Measurements from ENCODE around the gene TMEM178B.

DNA sequence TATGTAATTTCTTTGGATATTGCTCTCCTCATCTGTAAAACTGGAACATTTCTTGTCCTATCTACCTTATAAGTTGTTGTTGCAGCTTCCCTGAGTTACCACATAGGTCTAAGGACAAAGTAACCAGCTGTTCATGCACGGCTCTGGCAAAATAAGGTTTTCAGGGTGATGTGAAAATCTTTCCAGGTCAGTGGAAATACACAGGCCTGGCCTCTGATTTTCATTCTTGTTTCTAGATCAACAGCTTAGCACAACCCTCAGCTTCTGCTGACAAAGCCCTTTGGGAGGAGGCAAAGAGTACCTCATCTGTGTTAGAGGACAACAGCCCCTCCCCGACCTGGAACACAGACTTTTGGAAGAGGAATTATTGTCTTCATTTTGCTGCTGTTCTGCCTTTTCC, 359.8 kb downstream of the TMEM178B start:
- TF ChIP-seq, protein P1, sequence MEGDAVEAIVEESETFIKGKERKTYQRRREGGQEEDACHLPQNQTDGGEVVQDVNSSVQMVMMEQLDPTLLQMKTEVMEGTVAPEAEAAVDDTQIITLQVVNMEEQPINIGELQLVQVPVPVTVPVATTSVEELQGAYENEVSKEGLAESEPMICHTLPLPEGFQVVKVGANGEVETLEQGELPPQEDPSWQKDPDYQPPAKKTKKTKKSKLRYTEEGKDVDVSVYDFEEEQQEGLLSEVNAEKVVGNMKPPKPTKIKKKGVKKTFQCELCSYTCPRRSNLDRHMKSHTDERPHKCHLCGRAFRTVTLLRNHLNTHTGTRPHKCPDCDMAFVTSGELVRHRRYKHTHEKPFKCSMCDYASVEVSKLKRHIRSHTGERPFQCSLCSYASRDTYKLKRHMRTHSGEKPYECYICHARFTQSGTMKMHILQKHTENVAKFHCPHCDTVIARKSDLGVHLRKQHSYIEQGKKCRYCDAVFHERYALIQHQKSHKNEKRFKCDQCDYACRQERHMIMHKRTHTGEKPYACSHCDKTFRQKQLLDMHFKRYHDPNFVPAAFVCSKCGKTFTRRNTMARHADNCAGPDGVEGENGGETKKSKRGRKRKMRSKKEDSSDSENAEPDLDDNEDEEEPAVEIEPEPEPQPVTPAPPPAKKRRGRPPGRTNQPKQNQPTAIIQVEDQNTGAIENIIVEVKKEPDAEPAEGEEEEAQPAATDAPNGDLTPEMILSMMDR (tag by site-specific recombination; IDR thresholded peaks at IDR 0.05), result no peak
- no peak for TF ChIP-seq ZNF449 (tag by site-specific recombination; IDR thresholded peaks at IDR 0.05)
- TF ChIP-seq SP3 (tag by site-specific recombination; IDR thresholded peaks at IDR 0.05), result no peak
- TF ChIP-seq ZNF623 (tag by site-specific recombination; IDR thresholded peaks at IDR 0.05), result no peak
- TF ChIP-seq ZNF394 (tag by site-specific recombination; IDR thresholded peaks at IDR 0.05; ENCODE audit: borderline replicate concordance), result no peak
- TF ChIP-seq ZNF747 (tag by site-specific recombination; IDR thresholded peaks at IDR 0.05), result no peak
- TF ChIP-seq, protein P2, sequence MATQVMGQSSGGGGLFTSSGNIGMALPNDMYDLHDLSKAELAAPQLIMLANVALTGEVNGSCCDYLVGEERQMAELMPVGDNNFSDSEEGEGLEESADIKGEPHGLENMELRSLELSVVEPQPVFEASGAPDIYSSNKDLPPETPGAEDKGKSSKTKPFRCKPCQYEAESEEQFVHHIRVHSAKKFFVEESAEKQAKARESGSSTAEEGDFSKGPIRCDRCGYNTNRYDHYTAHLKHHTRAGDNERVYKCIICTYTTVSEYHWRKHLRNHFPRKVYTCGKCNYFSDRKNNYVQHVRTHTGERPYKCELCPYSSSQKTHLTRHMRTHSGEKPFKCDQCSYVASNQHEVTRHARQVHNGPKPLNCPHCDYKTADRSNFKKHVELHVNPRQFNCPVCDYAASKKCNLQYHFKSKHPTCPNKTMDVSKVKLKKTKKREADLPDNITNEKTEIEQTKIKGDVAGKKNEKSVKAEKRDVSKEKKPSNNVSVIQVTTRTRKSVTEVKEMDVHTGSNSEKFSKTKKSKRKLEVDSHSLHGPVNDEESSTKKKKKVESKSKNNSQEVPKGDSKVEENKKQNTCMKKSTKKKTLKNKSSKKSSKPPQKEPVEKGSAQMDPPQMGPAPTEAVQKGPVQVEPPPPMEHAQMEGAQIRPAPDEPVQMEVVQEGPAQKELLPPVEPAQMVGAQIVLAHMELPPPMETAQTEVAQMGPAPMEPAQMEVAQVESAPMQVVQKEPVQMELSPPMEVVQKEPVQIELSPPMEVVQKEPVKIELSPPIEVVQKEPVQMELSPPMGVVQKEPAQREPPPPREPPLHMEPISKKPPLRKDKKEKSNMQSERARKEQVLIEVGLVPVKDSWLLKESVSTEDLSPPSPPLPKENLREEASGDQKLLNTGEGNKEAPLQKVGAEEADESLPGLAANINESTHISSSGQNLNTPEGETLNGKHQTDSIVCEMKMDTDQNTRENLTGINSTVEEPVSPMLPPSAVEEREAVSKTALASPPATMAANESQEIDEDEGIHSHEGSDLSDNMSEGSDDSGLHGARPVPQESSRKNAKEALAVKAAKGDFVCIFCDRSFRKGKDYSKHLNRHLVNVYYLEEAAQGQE (tag by site-specific recombination; IDR thresholded peaks at IDR 0.05), result no peak
- TF ChIP-seq ZNF121 (tag by site-specific recombination; IDR thresholded peaks at IDR 0.05), result no peak
